ENCODE measurements around the gene SLC45A2. TPM values are rescaled to one million over a fixed set of nuclear protein-coding genes. Genes with fewer than 3 reads are reported as not detected.

Gene SLC45A2
- total RNA-seq, 2 experiments from 2014 or later, result not detected

DNA sequence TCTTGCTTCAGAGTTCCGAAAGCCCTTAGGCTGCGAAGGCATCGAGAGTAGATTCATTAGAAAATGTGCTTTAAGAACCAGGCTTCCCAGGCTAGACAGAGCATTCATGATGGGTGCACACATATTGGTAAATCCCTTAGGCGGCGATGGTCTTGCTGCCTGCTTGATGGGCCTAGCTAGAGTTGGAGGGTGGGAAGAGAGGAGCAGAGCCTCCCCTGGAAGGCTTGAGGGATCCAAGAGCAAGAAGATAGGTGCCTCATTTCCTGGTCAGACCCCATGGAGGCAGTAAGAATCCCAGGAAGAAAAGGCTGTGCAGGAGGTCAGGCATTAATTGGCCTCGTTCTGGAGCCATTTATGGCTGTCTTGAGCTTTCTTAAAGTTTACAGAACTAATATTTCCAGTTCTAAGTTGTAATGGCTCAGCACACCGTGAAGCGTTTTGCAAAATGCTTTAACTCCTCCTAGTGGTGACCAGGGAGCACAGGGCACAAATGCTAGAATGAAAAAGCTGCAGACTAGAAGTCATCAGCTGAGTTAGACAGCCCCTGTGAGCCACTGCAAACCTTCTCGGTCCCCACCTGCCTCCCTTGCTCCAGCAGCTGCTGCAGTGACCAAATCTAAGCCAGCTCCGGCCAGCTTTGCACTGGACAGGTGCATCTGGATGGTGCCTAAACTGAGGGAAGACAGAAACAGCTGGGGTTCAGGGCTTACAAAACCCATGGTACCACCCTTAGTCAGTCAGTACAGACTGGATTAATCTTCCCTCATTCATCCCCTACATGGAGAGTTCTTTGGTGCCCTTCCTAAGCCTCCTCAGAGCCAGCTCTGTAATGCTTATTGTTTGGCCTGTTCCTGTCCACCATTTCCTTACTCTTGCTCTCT is 14.7 kb downstream of the SLC45A2 start:
- H3K27ac ChIP-seq (ENCODE audit: low read depth in 1 of 2, low read length in 2 of 2), result no peak overlapping the region
- H3K4me3 Mint-ChIP-seq, result no peak overlapping the region
- ChIA-PET POLR2A (interaction anchor here (0.6 to 1.0 kb wide), 2 partner anchors 9 to 534 kb away, joined by 3 read pairs; no protein-coding TSS in a partner anchor), CTCF (interaction anchor here (0.6 to 1.8 kb wide), 4 partner anchors 9 to 874 kb away, joined by 3 to 5 read pairs (median 4); no protein-coding TSS in a partner anchor)
- no peak overlapping the region for H3K4me3 ChIP-seq (ENCODE audit: low read length)
- TF ChIP-seq, protein P1, sequence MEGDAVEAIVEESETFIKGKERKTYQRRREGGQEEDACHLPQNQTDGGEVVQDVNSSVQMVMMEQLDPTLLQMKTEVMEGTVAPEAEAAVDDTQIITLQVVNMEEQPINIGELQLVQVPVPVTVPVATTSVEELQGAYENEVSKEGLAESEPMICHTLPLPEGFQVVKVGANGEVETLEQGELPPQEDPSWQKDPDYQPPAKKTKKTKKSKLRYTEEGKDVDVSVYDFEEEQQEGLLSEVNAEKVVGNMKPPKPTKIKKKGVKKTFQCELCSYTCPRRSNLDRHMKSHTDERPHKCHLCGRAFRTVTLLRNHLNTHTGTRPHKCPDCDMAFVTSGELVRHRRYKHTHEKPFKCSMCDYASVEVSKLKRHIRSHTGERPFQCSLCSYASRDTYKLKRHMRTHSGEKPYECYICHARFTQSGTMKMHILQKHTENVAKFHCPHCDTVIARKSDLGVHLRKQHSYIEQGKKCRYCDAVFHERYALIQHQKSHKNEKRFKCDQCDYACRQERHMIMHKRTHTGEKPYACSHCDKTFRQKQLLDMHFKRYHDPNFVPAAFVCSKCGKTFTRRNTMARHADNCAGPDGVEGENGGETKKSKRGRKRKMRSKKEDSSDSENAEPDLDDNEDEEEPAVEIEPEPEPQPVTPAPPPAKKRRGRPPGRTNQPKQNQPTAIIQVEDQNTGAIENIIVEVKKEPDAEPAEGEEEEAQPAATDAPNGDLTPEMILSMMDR (IDR thresholded peaks at IDR 0.05), result peak; percentile 42
- H3K36me3 ChIP-seq (ENCODE audit: insufficient read depth, low read length), result no peaks in the 10 kb centered on the region
- peaks cover 4% of the 10 kb centered on the region for H3K4me1 Mint-ChIP-seq (ENCODE audit: low read depth)
- ATAC-seq (ENCODE audit: poor library complexity) (peak; percentile 37), DNase-seq (peak in 3 of 14 experiments; percentile 12 to 35 (median 26))
- H3K27me3 Mint-ChIP-seq, result no peaks in the 10 kb centered on the region
- H3K27ac Mint-ChIP-seq, result no peak overlapping the region
- intact Hi-C loops (cut with DNase I, micrococcal nuclease), result no loop called here
- H3K27me3 ChIP-seq (ENCODE audit: control insufficient read depth in 1 of 2, insufficient read depth in 2 of 2, low read length in 2 of 2), result no peaks in the 10 kb centered on the region
- H3K4me1 ChIP-seq (ENCODE audit: insufficient read depth, low read length), result no peaks in the 10 kb centered on the region
- no peaks in the 10 kb centered on the region for H3K9me3 Mint-ChIP-seq
- H3K36me3 Mint-ChIP-seq (ENCODE audit: low read depth), result no peaks in the 10 kb centered on the region
- H3K9me3 ChIP-seq (ENCODE audit: control insufficient read depth in 1 of 2, insufficient read depth in 1 of 2, low read length in 2 of 2), result no peaks in the 10 kb centered on the region

- Mint-ChIP-seq H3K27ac (no peak overlapping the region), H3K4me3 (no peak overlapping the region), H3K9me3 (no peaks in the 10 kb centered on the region), H3K36me3 (ENCODE audit: low read depth) (no peaks in the 10 kb centered on the region), H3K27me3 (no peaks in the 10 kb centered on the region), H3K4me1 (ENCODE audit: low read depth) (peaks cover 13% of the 10 kb centered on the region)
- ATAC-seq (ENCODE audit: poor library complexity) (no peak), DNase-seq (no peak)
- Histone ChIP-seq H3K9me3 (ENCODE audit: control insufficient read depth in 1 of 2, insufficient read depth in 1 of 2, low read length in 2 of 2) (no peaks in the 10 kb centered on the region), H3K4me1 (ENCODE audit: insufficient read depth, low read length) (no peaks in the 10 kb centered on the region), H3K27ac (ENCODE audit: low read depth in 1 of 2, low read length in 2 of 2) (no peak overlapping the region), H3K4me3 (ENCODE audit: low read length) (no peak overlapping the region), H3K36me3 (ENCODE audit: insufficient read depth, low read length) (no peaks in the 10 kb centered on the region), H3K27me3 (ENCODE audit: control insufficient read depth in 1 of 2, insufficient read depth in 2 of 2, low read length in 2 of 2) (no peaks in the 10 kb centered on the region)
- TF ChIP-seq, protein P1 (IDR thresholded peaks at IDR 0.05), result no peak
- ChIA-PET CTCF (interaction anchor here (1.5 kb wide), 1 partner anchor 13 kb away, joined by 5 read pairs; no protein-coding TSS in a partner anchor), POLR2A (interaction anchor here (0.7 kb wide), 1 partner anchor 529 kb away, joined by 3 read pairs; no protein-coding TSS in a partner anchor)
- intact Hi-C loops (cut with DNase I, micrococcal nuclease), result no loop called here
Observed at GRCh38 chr5:33968211-33969005, 16.1 kb downstream of the SLC45A2 start.

DNA sequence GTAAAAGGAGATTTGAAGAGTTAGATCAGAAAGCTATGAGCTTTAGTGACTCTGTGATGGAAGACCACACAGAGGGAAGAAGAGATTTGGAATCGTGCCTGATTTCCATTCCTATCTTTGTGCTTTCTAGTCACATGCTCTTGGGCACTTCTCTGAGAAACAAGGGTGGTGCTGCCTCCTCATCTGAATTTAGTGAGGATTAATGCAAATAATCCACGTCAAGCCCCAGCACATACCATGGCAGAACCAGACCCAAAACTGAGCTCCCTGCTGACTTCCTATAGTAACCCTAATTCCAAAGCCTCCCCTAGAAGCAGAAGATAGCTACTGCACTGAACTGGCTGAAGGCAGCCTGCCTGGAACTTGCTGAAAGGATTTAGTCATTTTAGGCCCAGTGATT is 17.7 kb downstream of the SLC45A2 start:
- H3K4me1 ChIP-seq (ENCODE audit: insufficient read depth, low read length), result no peaks in the 10 kb centered on the region
- Mint-ChIP-seq H3K36me3 (ENCODE audit: low read depth) (no peaks in the 10 kb centered on the region), H3K4me3 (no peak overlapping the region), H3K4me1 (ENCODE audit: low read depth) (peaks cover 13% of the 10 kb centered on the region), H3K27me3 (no peaks in the 10 kb centered on the region), H3K9me3 (no peaks in the 10 kb centered on the region), H3K27ac (no peak overlapping the region)
- no peaks in the 10 kb centered on the region for H3K36me3 ChIP-seq (ENCODE audit: insufficient read depth, low read length)
- no peak overlapping the region for H3K27ac ChIP-seq (ENCODE audit: low read depth in 1 of 2, low read length in 2 of 2)
- H3K9me3 ChIP-seq (ENCODE audit: control insufficient read depth in 1 of 2, insufficient read depth in 1 of 2, low read length in 2 of 2), result no peaks in the 10 kb centered on the region
- DNase-seq, result no peak
- intact Hi-C loops (cut with DNase I, micrococcal nuclease), result no loop called here
- TF ChIP-seq, protein P1 (IDR thresholded peaks at IDR 0.05), result no peak
- ChIA-PET POLR2A (no interaction called here), CTCF (no interaction called here)
- no peaks in the 10 kb centered on the region for H3K27me3 ChIP-seq (ENCODE audit: control insufficient read depth in 1 of 2, insufficient read depth in 2 of 2, low read length in 2 of 2)
- ATAC-seq (ENCODE audit: poor library complexity), result no peak
- no peak overlapping the region for H3K4me3 ChIP-seq (ENCODE audit: low read length)
